IMR-90 (cell line): Measurements from ENCODE around the gene RPS15A. TPM values are rescaled to one million over a fixed set of nuclear protein-coding genes. Genes with fewer than 3 reads are reported as not detected.

ENCODE experiments used
- ATAC-seq: fragments of 200-7000 bp; cut with Tn5 transposase; 2 replicates; pipeline ENCODE4 v1.9.1; 2020; ENCODE audit warnings: low read depth, mild to moderate bottlenecking, moderate library complexity
- BruUV-seq: library from RNA; stranded (reverse); fragments of 400-500 nt; replicated peaks from 2 replicates; lab custom pipeline; 2021; lab: Mats Ljungman, UMichigan
- CTCF ChIA-PET: fragments of 300-600 bp; formaldehyde crosslinking; extraction: SDS; loops from one replicate; lab custom pipeline; 2021; ENCODE audit warnings: antibody characterized with exemption; lab: Yijun Ruan, JAX
- POLR2A ChIA-PET: fragments of 300-600 bp; sonication (Branson Sonifier 250); formaldehyde crosslinking; loops from one replicate; lab custom pipeline; 2022; ENCODE audit warnings: antibody characterized with exemption; ENCODE audit not compliant: unreplicated experiment; lab: Charles Lee
- DNase-seq: peaks from one replicate; pipeline ENCODE4 v3.0.0; 2013
- H2AFZ ChIP-seq: replicated peaks from 2 replicates; pipeline ENCODE3; 2013; ENCODE audit warnings: low read length, mild to moderate bottlenecking; ENCODE audit not compliant: poor library complexity
- H2AK5ac ChIP-seq: 2 replicates; pipeline ENCODE4 v1.6.1; 2013; ENCODE audit warnings: low read depth, low read length, inconsistent platforms
- H2AK9ac ChIP-seq: replicated peaks from 2 replicates; pipeline ENCODE3; 2013; ENCODE audit warnings: mild to moderate bottlenecking, low read depth, low read length, moderate library complexity; ENCODE audit not compliant: poor library complexity
- H2BK120ac ChIP-seq: 2 replicates; pipeline ENCODE4 v1.6.1; 2013; ENCODE audit warnings: low read depth, low read length, inconsistent platforms
- H2BK15ac ChIP-seq: 3 replicates; pipeline ENCODE4 v1.6.1; 2013; ENCODE audit warnings: low read depth, low read length, inconsistent platforms
- H2BK20ac ChIP-seq: 2 replicates; pipeline ENCODE4 v1.6.1; 2013; ENCODE audit warnings: low read depth, mild to moderate bottlenecking, inconsistent platforms, low read length, moderate library complexity
- H2BK5ac ChIP-seq: 2 replicates; pipeline ENCODE4 v1.6.1; 2013; ENCODE audit warnings: mild to moderate bottlenecking, low read depth, low read length, inconsistent platforms; ENCODE audit not compliant: poor library complexity, severe bottlenecking
- H3K14ac ChIP-seq: replicated peaks from 2 replicates; pipeline ENCODE4 v1.6.1; 2013; ENCODE audit warnings: low read depth, low read length, inconsistent platforms
- H3K18ac ChIP-seq: 2 replicates; pipeline ENCODE4 v1.6.1; 2013; ENCODE audit warnings: low read depth, low read length, control low read depth
- H3K23ac ChIP-seq: 2 replicates; pipeline ENCODE4 v1.6.1; 2013; ENCODE audit warnings: low read depth, low read length, inconsistent platforms
- H3K27ac ChIP-seq: 2 replicates; pipeline ENCODE4 v1.5.1; 2013; ENCODE audit warnings: mild to moderate bottlenecking, control low read depth, low read length; ENCODE audit not compliant: insufficient read depth
- H3K27me3 ChIP-seq: 2 replicates; pipeline ENCODE4 v1.6.1; 2013; ENCODE audit warnings: low read length; ENCODE audit not compliant: control insufficient read depth, insufficient read depth
- H3K36me3 ChIP-seq: 2 replicates; pipeline ENCODE4 v1.6.1; 2013; ENCODE audit warnings: low read length, mixed read lengths; ENCODE audit not compliant: control insufficient read depth, insufficient read depth
- H3K4ac ChIP-seq: 2 replicates; pipeline ENCODE4 v1.6.1; 2013; ENCODE audit warnings: low read depth, low read length, inconsistent platforms
- H3K4me1 ChIP-seq: 2 replicates; pipeline ENCODE4 v1.6.1; 2013; ENCODE audit warnings: low read length, mixed read lengths; ENCODE audit not compliant: control insufficient read depth, insufficient read depth
- H3K4me2 ChIP-seq: 2 replicates; pipeline ENCODE4 v1.6.1; 2013; ENCODE audit warnings: low read depth, mild to moderate bottlenecking, control low read depth, low read length, moderate library complexity
- H3K4me3 ChIP-seq: 2 replicates; pipeline ENCODE4 v1.5.1; 2013; ENCODE audit warnings: low read depth, mild to moderate bottlenecking, control low read depth, low read length, moderate library complexity; ENCODE audit not compliant: insufficient read depth
- H3K56ac ChIP-seq: 2 replicates; pipeline ENCODE4 v1.6.1; 2013; ENCODE audit warnings: low read length, inconsistent platforms; ENCODE audit not compliant: insufficient read depth; ENCODE audit errors: extremely low read depth
- H3K79me1 ChIP-seq, 2 experiments: 2 replicates each; pipeline ENCODE4 v1.6.1; 2013; ENCODE audit warnings: low read length in 2 of 2, inconsistent platforms in 1 of 2, low read depth in 1 of 2
- H3K9ac ChIP-seq: 2 replicates; pipeline ENCODE4 v1.6.1; 2013; ENCODE audit warnings: low read depth, low read length, control low read depth
- H3K9me1 ChIP-seq: 2 replicates; pipeline ENCODE4 v1.6.1; 2013; ENCODE audit warnings: low read length, inconsistent platforms; ENCODE audit not compliant: insufficient read depth
- H3K9me3 ChIP-seq: 2 replicates; pipeline ENCODE4 v1.6.1; 2013; ENCODE audit warnings: low read length; ENCODE audit not compliant: control insufficient read depth, insufficient read depth
- H4K20me1 ChIP-seq: 2 replicates; pipeline ENCODE4 v1.6.1; 2013; ENCODE audit warnings: low read length, inconsistent platforms; ENCODE audit not compliant: insufficient read depth
- H4K5ac ChIP-seq: 2 replicates; pipeline ENCODE4 v1.6.1; 2013; ENCODE audit warnings: mild to moderate bottlenecking, low read depth, low read length, control low read depth
- H4K8ac ChIP-seq, 2 experiments: 2 replicates each; pipeline ENCODE4 v1.6.1; 2013; ENCODE audit warnings: low read depth in 2 of 2, low read length in 2 of 2, control low read depth in 1 of 2, inconsistent platforms in 1 of 2
- H4K91ac ChIP-seq: 2 replicates; pipeline ENCODE4 v1.6.1; 2013; ENCODE audit warnings: low read depth, low read length, inconsistent platforms; ENCODE audit not compliant: insufficient read depth
- BHLHE40 ChIP-seq: fragments of 150-350 bp; IDR thresholded peaks from 2 replicates; pipeline ENCODE4 v1.6.1; 2016; ENCODE audit warnings: mild to moderate bottlenecking, low read depth, low read length
- CEBPB ChIP-seq: IDR thresholded peaks from 2 replicates; pipeline ENCODE4 v1.6.1; 2012; ENCODE audit warnings: low read depth, low read length, improper control_type of control experiment
- CHD1 ChIP-seq: IDR thresholded peaks from 2 replicates; pipeline ENCODE4 v1.6.1; 2012; ENCODE audit warnings: low read depth, low read length, improper control_type of control experiment
- CTCF ChIP-seq: conservative IDR thresholded peaks from 2 replicates; pipeline ENCODE4 v1.5.1; 2012; ENCODE audit warnings: mild to moderate bottlenecking, low read depth, low read length, improper control_type of control experiment
- ELK1 ChIP-seq: fragments of 150-350 bp; IDR thresholded peaks from 2 replicates; pipeline ENCODE4 v1.6.1; 2016; ENCODE audit warnings: low read depth, mild to moderate bottlenecking, low read length, moderate library complexity, borderline replicate concordance
- FOS ChIP-seq: fragments of 150-350 bp; IDR thresholded peaks from 2 replicates; pipeline ENCODE4 v1.6.1; 2016; ENCODE audit warnings: low read depth, low read length
- MAFK ChIP-seq: IDR thresholded peaks from 2 replicates; pipeline ENCODE4 v1.6.1; 2012; ENCODE audit warnings: low read depth, low read length, improper control_type of control experiment
- MAZ ChIP-seq: IDR thresholded peaks from 2 replicates; pipeline ENCODE4 v1.6.1; 2012; ENCODE audit warnings: low read depth, mild to moderate bottlenecking, low read length, improper control_type of control experiment, moderate library complexity, borderline replicate concordance
- MXI1 ChIP-seq: IDR thresholded peaks from 2 replicates; pipeline ENCODE4 v1.6.1; 2012; ENCODE audit warnings: low read depth, mild to moderate bottlenecking, low read length, moderate library complexity, borderline replicate concordance
- POLR2A ChIP-seq: IDR thresholded peaks from 2 replicates; pipeline ENCODE4 v1.6.1; 2012; ENCODE audit warnings: mild to moderate bottlenecking, low read depth, low read length
- RAD21 ChIP-seq: IDR thresholded peaks from 2 replicates; pipeline ENCODE4 v1.6.1; 2012; ENCODE audit warnings: low read length, improper control_type of control experiment
- RCOR1 ChIP-seq: IDR thresholded peaks from 2 replicates; pipeline ENCODE4 v1.6.1; 2012; ENCODE audit warnings: mild to moderate bottlenecking, low read length, improper control_type of control experiment; ENCODE audit not compliant: insufficient replicate concordance
- RFX5 ChIP-seq: IDR thresholded peaks from 2 replicates; pipeline ENCODE4 v1.8.0; 2012; ENCODE audit warnings: low read depth, mild to moderate bottlenecking, low read length, moderate library complexity
- USF2 ChIP-seq: fragments of 150-350 bp; IDR thresholded peaks from 2 replicates; pipeline ENCODE4 v1.6.1; 2017; ENCODE audit warnings: mild to moderate bottlenecking, antibody characterized with exemption, low read length, low read depth
- WGBS, 2 experiments: methylation state at CpG; one replicate each; pipeline versions ENCODE4 v1.1.5 to v1.1.7; 2013; ENCODE audit warnings: missing lambda C conversion rate in 2 of 2; ENCODE audit not compliant: insufficient read length in 1 of 2; ENCODE audit errors: extremely low coverage in 2 of 2; 5-methylcytosine and 5-hydroxymethylcytosine counted together
- dilution Hi-C: fragments of 300-500 bp; cut with HindIII; formaldehyde crosslinking; loops from one replicate; pipeline ENCODE4 v1.14.3; 2018; ENCODE audit warnings: low sequenced_read_pairs; ENCODE audit not compliant: unreplicated experiment
- in situ Hi-C: fragments of 300-500 bp; cut with MboI; formaldehyde crosslinking; loops from 3 replicates; pipeline ENCODE4 v1.14.3; 2019; ENCODE audit warnings: low sequenced_read_pairs, inconsistent platforms, mixed read lengths
- intact Hi-C: fragments of 100-400 bp; cut with micrococcal nuclease; formaldehyde crosslinking; loops from 2 replicates; pipeline ENCODE4 v1.10.0; 2022
- polyA plus RNA-seq, 3 experiments: library from polyadenylated mRNA; depleted of rRNA; stranded (reverse); fragments of >200 nt; gene quantifications; 2 replicates each; pipeline ENCODE4 v1.2.3, GENCODE V29; 2012; ENCODE audit warnings: low replicate concordance in 1 of 3
- total RNA-seq: library from RNA; depleted of rRNA; stranded (reverse); fragments of >200 nt; gene quantifications from 2 replicates; pipeline ENCODE4 v1.2.3, GENCODE V29; 2012

Gene RPS15A
- total and polyA plus RNA-seq, 2 of the 4 experiments (the other 2 are of a cell fraction), result 4,588 to 4,619 TPM

GRCh38 chr16:18799500-18799899 is 9.4 kb upstream of the RPS15A start:
- intact Hi-C loops (no loop called here), dilution Hi-C loops (no loop called here), in situ Hi-C loops (no loop called here)
- DNase-seq (no peak), ATAC-seq (no peak)
- Histone ChIP-seq H2BK120ac (no peak overlapping the region), H3K9me1 (no peaks in the 10 kb centered on the region), H3K18ac (no peak overlapping the region), H3K36me3 (peaks cover 4% of the 10 kb centered on the region), H2BK5ac (no peak overlapping the region), H2BK20ac (no peak overlapping the region), H3K4me2 (peak overlapping the region; percentile 92), H3K4ac (no peak overlapping the region), H3K14ac (peak overlapping the region; percentile 17), H3K4me3 (peak overlapping the region; percentile 70; the same call in 1 of the 2 replicates), H4K5ac (no peak overlapping the region), H2AK9ac (no peak overlapping the region), H4K8ac (no peak overlapping the region), H3K27me3 (no peaks in the 10 kb centered on the region), H4K91ac (no peak overlapping the region), H3K27ac (no peak overlapping the region; the same call in 1 of the 2 replicates), H3K9me3 (no peaks in the 10 kb centered on the region), H2AK5ac (no peak overlapping the region), H2BK15ac (no peak overlapping the region), H3K4me1 (peaks cover 2% of the 10 kb centered on the region), H3K9ac (peak overlapping the region; percentile 62), H4K20me1 (peaks cover 18% of the 10 kb centered on the region; the same call in 1 of the 2 replicates), H3K79me1 (peaks cover 13 to 23% of the 10 kb centered on the region in 2 experiments; a peak in 3 of 4 replicates), H2AFZ (no peak overlapping the region), H3K56ac (no peak overlapping the region), H3K23ac (peak overlapping the region; percentile 74; the same call in 1 of the 2 replicates)
- CTCF ChIA-PET, result interaction anchor here (0.5 kb wide), 1 partner anchor 9 kb away, joined by 3 read pairs; the partner anchor contains the start of gene RPS15A
- no CpG with 5 or more reads among the region's 3 CpGs for WGBS, 2 experiments
- POLR2A ChIA-PET, result interaction anchor here (1.0 kb wide), 1 partner anchor 9 kb away, joined by 3 read pairs; no protein-coding TSS in a partner anchor
- TF ChIP-seq RCOR1 (no peak), MXI1 (no peak), RAD21 (no peak), MAFK (no peak), POLR2A (no peak), RFX5 (no peak), ELK1 (no peak), CHD1 (no peak), BHLHE40 (no peak), CEBPB (no peak), FOS (no peak), CTCF (no peak), USF2 (no peak), MAZ (no peak)
- BruUV-seq, result no TSS peak
